Measurements from ENCODE around the gene CRPPA. TPM values are rescaled to one million over a fixed set of nuclear protein-coding genes. Genes with fewer than 3 reads are reported as not detected.

The CRPPA gene
- total and polyA plus RNA-seq, 2 donors (not counting 3 experiments of a cell fraction or from before 2014, with no cell fraction given): 0.58 to 3.5 TPM

GRCh38 chr7:16428182-16428581, 6.8 kb upstream of the CRPPA start:
- intact Hi-C loops (cut with micrococcal nuclease): loop anchor here (10.0 kb wide), 2 partner anchors 343 to 743 kb away; partner anchors contain the start of gene MEOX2
- Histone ChIP-seq H3K4me3 (replicated peaks in 1 of 3; ENCODE audit: insufficient read depth in 1 of 3, low read depth in 1 of 3, low read length in 3 of 3) (no peak overlapping the region), H4K20me1 (replicated peaks; ENCODE audit: control insufficient read depth, extremely low read depth, insufficient read depth, low read length) (no peaks in the 10 kb centered on the region), H3K27me3 (ENCODE audit: control insufficient read depth in 2 of 2, insufficient read depth in 2 of 2, low read length in 2 of 2) (no peaks in the 10 kb centered on the region), H3K27ac (ENCODE audit: insufficient read depth, low read depth, low read length) (no peak overlapping the region), H3K79me2 (ENCODE audit: control insufficient read depth, insufficient read depth, low read length) (no peaks in the 10 kb centered on the region), H3K9me1 (replicated peaks; ENCODE audit: control insufficient read depth, extremely low read depth, insufficient read depth, low read length) (no peaks in the 10 kb centered on the region), H3K9ac (replicated peaks; ENCODE audit: extremely low read depth, insufficient read depth, low read length) (no peak overlapping the region), H3K4me1 (ENCODE audit: control insufficient read depth, extremely low read depth, insufficient read depth, low read length) (no peaks in the 10 kb centered on the region), H3K36me3 (ENCODE audit: control insufficient read depth in 2 of 2, extremely low read depth in 1 of 2, insufficient read depth in 2 of 2, low read length in 2 of 2) (no peaks in the 10 kb centered on the region), H3K9me3 (replicated peaks; ENCODE audit: control insufficient read depth, insufficient read depth, low read length) (no peaks in the 10 kb centered on the region), H3K4me2 (ENCODE audit: insufficient read depth, low read length) (no peak overlapping the region), H2AFZ (ENCODE audit: low read depth, low read length) (no peak overlapping the region)
- FAIRE-seq (no peak), DNase-seq (ENCODE audit: low read depth, low spot score) (no peak)
- dilution Hi-C loops (cut with MboI; ENCODE audit: extremely low pct_ligation_motif_present, low sequenced_read_pairs): no loop called here
- CTCF ChIA-PET: interaction anchor here (1.2 kb wide), 1 partner anchor 136 kb away, joined by 6 read pairs; no protein-coding TSS in a partner anchor
- no TSS peak for BruUV-seq (replicated peaks)
- no peak for TF ChIP-seq POLR2A (IDR thresholded peaks at IDR 0.05; ENCODE audit: low read depth, low read length)
- TF ChIP-seq POLR2AphosphoS5 (IDR thresholded peaks at IDR 0.05; ENCODE audit: insufficient read depth, low read depth, low read length): no peak
- TF ChIP-seq MAX (IDR thresholded peaks at IDR 0.05; ENCODE audit: insufficient read depth, insufficient read length): no peak
- TF ChIP-seq FOS (IDR thresholded peaks at IDR 0.05; ENCODE audit: borderline replicate concordance, insufficient read depth, low read length): no peak
- TF ChIP-seq CTCF (IDR thresholded peaks at IDR 0.05; ENCODE audit: extremely low read depth in 1 of 2, insufficient read depth in 1 of 2, low read depth in 1 of 2, low read length in 2 of 2): no peak
- TF ChIP-seq GATA2 (IDR thresholded peaks at IDR 0.05; ENCODE audit: insufficient read depth, insufficient read length, low read depth, low read length): no peak
- TF ChIP-seq MYC (IDR thresholded peaks at IDR 0.05; ENCODE audit: low read depth, low read length): no peak
- TF ChIP-seq EZH2 (IDR thresholded peaks at IDR 0.05; ENCODE audit: borderline replicate concordance, low read depth, low read length, severe bottlenecking): no peak
- no peak for TF ChIP-seq JUN (IDR thresholded peaks at IDR 0.05; ENCODE audit: borderline replicate concordance, insufficient read depth, insufficient read length, low read depth)
- POLR2A ChIA-PET: no interaction called here

Data from endothelial cell of umbilical vein (primary cell).